H1 (cell line): ENCODE measurements around the gene PPARA. TPM values are rescaled to one million over a fixed set of nuclear protein-coding genes. Genes with fewer than 3 reads are reported as not detected.
"Not testable (repeated sequence)": the region's sequence is repeated elsewhere in the genome, so short reads cannot be mapped to it uniquely, and the experiment has no call there.

ENCODE experiments used
- CTCF ChIA-PET: fragments of 300-600 bp; sonication (Branson Sonifier 250); formaldehyde crosslinking; loops from one replicate; lab custom pipeline; 2021; ENCODE audit not compliant: partially characterized antibody; lab: Charles Lee
- POLR2A ChIA-PET: fragments of 300-600 bp; sonication (Branson Sonifier 250); formaldehyde crosslinking; loops from one replicate; lab custom pipeline; 2021; ENCODE audit warnings: inconsistent platforms; ENCODE audit not compliant: partially characterized antibody; lab: Charles Lee
- DNase-seq, 2 experiments: peaks; one replicate each; pipeline versions ENCODE4 v3.0.0 to v3.0.0-alpha.2; 2010 to 2022; ENCODE audit warnings: low spot score in 2 of 2, low read depth in 1 of 2, mixed read lengths in 1 of 2
- FAIRE-seq: peaks from 2 replicates; lab custom pipeline; 2011; peaks lifted over from hg19 to GRCh38; lab: Jason Lieb, UNC
- H2AFZ ChIP-seq: 2 replicates; pipeline ENCODE4 v1.8.1; 2012; ENCODE audit warnings: low read length, inconsistent platforms
- H2AK5ac ChIP-seq: 2 replicates; pipeline ENCODE4 v1.6.1; 2013; ENCODE audit warnings: low read depth, low read length
- H2BK120ac ChIP-seq: replicated peaks from 2 replicates; pipeline ENCODE3; 2013; ENCODE audit warnings: low read depth, low read length, inconsistent platforms
- H2BK12ac ChIP-seq: 2 replicates; pipeline ENCODE4 v1.6.1; 2013; ENCODE audit warnings: low read depth, low read length
- H2BK15ac ChIP-seq: 2 replicates; pipeline ENCODE4 v1.6.1; 2013; ENCODE audit warnings: low read length
- H2BK20ac ChIP-seq: 2 replicates; pipeline ENCODE4 v1.6.1; 2013; ENCODE audit warnings: low read length
- H2BK5ac ChIP-seq: 2 replicates; pipeline ENCODE4 v1.6.1; 2013; ENCODE audit warnings: low read depth, low read length
- H3K14ac ChIP-seq: 2 replicates; pipeline ENCODE4 v1.6.1; 2013; ENCODE audit warnings: inconsistent platforms; ENCODE audit not compliant: insufficient read length
- H3K18ac ChIP-seq: 2 replicates; pipeline ENCODE4 v1.6.1; 2013; ENCODE audit warnings: low read length; ENCODE audit errors: extremely low read depth
- H3K23ac ChIP-seq: 2 replicates; pipeline ENCODE4 v1.6.1; 2013; ENCODE audit warnings: inconsistent platforms; ENCODE audit not compliant: insufficient read length
- H3K23me2 ChIP-seq: 2 replicates; pipeline ENCODE4 v1.6.1; 2013; ENCODE audit warnings: low read depth, low read length
- H3K27ac ChIP-seq: 2 replicates; pipeline ENCODE4 v1.6.1; 2011; ENCODE audit warnings: low read depth, low read length, inconsistent platforms
- H3K27me3 ChIP-seq, 4 experiments: replicated peaks in 1 of 4; 1 replicate in 1 of 4; 2 replicates in 3 of 4; pipeline versions ENCODE4 v1.6.1 to v1.8.1; 2011 to 2013; ENCODE audit warnings: low read length in 3 of 4, mild to moderate bottlenecking in 3 of 4, inconsistent platforms in 2 of 4, mixed read lengths in 2 of 4, moderate library complexity in 1 of 4; ENCODE audit not compliant: control insufficient read depth in 3 of 4, insufficient read depth in 3 of 4; ENCODE audit errors: extremely low read depth in 1 of 4
- H3K36me3 ChIP-seq, 4 experiments: 2 replicates each; pipeline versions ENCODE4 v1.6.1 to v1.8.1; 2011 to 2013; ENCODE audit warnings: mild to moderate bottlenecking in 4 of 4, low read length in 3 of 4, moderate library complexity in 2 of 4, control low read depth in 1 of 4, inconsistent platforms in 1 of 4; ENCODE audit not compliant: insufficient read depth in 4 of 4, control insufficient read depth in 2 of 4
- H3K4ac ChIP-seq: replicated peaks from 2 replicates; pipeline ENCODE3; 2013; ENCODE audit warnings: low read length, low read depth, mixed read lengths, inconsistent platforms; ENCODE audit not compliant: insufficient read length
- H3K4me1 ChIP-seq, 4 experiments: replicated peaks in 1 of 4; 1 replicate in 1 of 4; 2 replicates in 3 of 4; pipeline versions ENCODE4 v1.6.1 to v1.8.1; 2011 to 2013; ENCODE audit warnings: low read length in 3 of 4, inconsistent platforms in 2 of 4, mixed read lengths in 1 of 4; ENCODE audit not compliant: insufficient read depth in 4 of 4, control insufficient read depth in 3 of 4
- H3K4me2 ChIP-seq, 2 experiments: 2 replicates each; pipeline versions ENCODE4 v1.6.1 to v1.8.1; 2011 to 2013; ENCODE audit warnings: low read depth in 2 of 2, low read length in 2 of 2, control low read depth in 1 of 2, inconsistent platforms in 1 of 2, mild to moderate bottlenecking in 1 of 2; ENCODE audit not compliant: insufficient read depth in 1 of 2
- H3K4me3 ChIP-seq, 4 experiments: fragments of 200-600, 300-600 bp in 1 of 4; sonication (generic), shearing (Covaris generic), sonication (Bioruptor Twin) in 1 of 4; 2 replicates each; pipeline versions ENCODE4 v1.5.1 to v1.8.1; 2011 to 2016; ENCODE audit warnings: low read length in 4 of 4, low read depth in 3 of 4, control low read depth in 2 of 4, inconsistent platforms in 2 of 4, mild to moderate bottlenecking in 2 of 4, mixed read lengths in 1 of 4, moderate library complexity in 1 of 4; ENCODE audit not compliant: insufficient read depth in 2 of 4; ENCODE audit errors: extremely low read depth in 1 of 4
- H3K56ac ChIP-seq: replicated peaks from 2 replicates; pipeline ENCODE3; 2013; ENCODE audit warnings: low read depth, mild to moderate bottlenecking, mixed read lengths, low read length, inconsistent platforms; ENCODE audit not compliant: insufficient read length
- H3K79me1 ChIP-seq: 2 replicates; pipeline ENCODE4 v1.6.1; 2013; ENCODE audit warnings: low read depth, low read length, control low read depth
- H3K79me2 ChIP-seq, 2 experiments: 2 replicates each; pipeline versions ENCODE4 v1.6.1 to v1.8.1; 2012 to 2013; ENCODE audit warnings: low read length in 2 of 2, mild to moderate bottlenecking in 2 of 2, inconsistent platforms in 1 of 2; ENCODE audit not compliant: insufficient read depth in 2 of 2, control insufficient read depth in 1 of 2
- H3K9ac ChIP-seq, 4 experiments: replicated peaks in 1 of 4; 1 replicate in 1 of 4; 2 replicates in 3 of 4; pipeline versions ENCODE4 v1.6.1 to v1.8.1; 2011 to 2013; ENCODE audit warnings: low read depth in 3 of 4, low read length in 3 of 4, control low read depth in 2 of 4, mild to moderate bottlenecking in 2 of 4, moderate library complexity in 2 of 4, inconsistent platforms in 1 of 4; ENCODE audit errors: extremely low read depth in 1 of 4
- H3K9me3 ChIP-seq, 2 experiments: 2 replicates each; pipeline versions ENCODE4 v1.6.1 to v1.8.1; 2012 to 2013; ENCODE audit warnings: mild to moderate bottlenecking in 2 of 2, moderate library complexity in 2 of 2, control low read depth in 1 of 2, inconsistent platforms in 1 of 2, low read depth in 1 of 2, low read length in 1 of 2, mixed read lengths in 1 of 2; ENCODE audit not compliant: insufficient read depth in 2 of 2
- H4K20me1 ChIP-seq, 2 experiments: replicated peaks in 1 of 2; 2 replicates each; pipeline versions ENCODE3 to v1.8.1; 2011 to 2013; ENCODE audit warnings: inconsistent platforms in 2 of 2, low read length in 2 of 2, mild to moderate bottlenecking in 1 of 2; ENCODE audit not compliant: insufficient read depth in 2 of 2, control insufficient read depth in 1 of 2
- H4K5ac ChIP-seq: 2 replicates; pipeline ENCODE4 v1.6.1; 2013; ENCODE audit warnings: low read length, low read depth, mixed read lengths, inconsistent platforms; ENCODE audit not compliant: insufficient read length
- H4K8ac ChIP-seq: 2 replicates; pipeline ENCODE4 v1.8.0; 2013; ENCODE audit warnings: mild to moderate bottlenecking, moderate library complexity, low read length, inconsistent platforms; ENCODE audit not compliant: insufficient read depth; ENCODE audit errors: extremely low read depth
- H4K91ac ChIP-seq: replicated peaks from 2 replicates; pipeline ENCODE3; 2013; ENCODE audit warnings: low read length, mixed read lengths, inconsistent platforms; ENCODE audit not compliant: insufficient read length
- WGBS, 2 experiments: shearing (Covaris generic) in 1 of 2; methylation state at CpG; one replicate each; pipeline versions ENCODE4 v1.1.6 to v1.1.7; 2013 to 2015; ENCODE audit warnings: low lambda C conversion rate in 2 of 2, mixed read lengths in 2 of 2, inconsistent platforms in 1 of 2, low coverage in 1 of 2, missing lambda C conversion rate in 1 of 2; ENCODE audit not compliant: insufficient replicate concordance in 2 of 2, insufficient coverage in 1 of 2, insufficient read length in 1 of 2; ENCODE audit errors: extremely low coverage in 1 of 2, missing lambda C conversion rate in 1 of 2; 5-methylcytosine and 5-hydroxymethylcytosine counted together
- polyA plus RNA-seq, 7 experiments: library from polyadenylated mRNA; depleted of rRNA in 3 of 7; stranded (reverse) in 5 of 7; unstranded in 2 of 7; fragments of >200 nt in 5 of 7; fragments of 200-250 nt in 2 of 7; gene quantifications; 1 replicate in 5 of 7; 2 replicates in 1 of 7; 4 replicates in 1 of 7; pipeline versions ENCODE4 v1.2.1 to v1.2.3, GENCODE V29; 2011 to 2013; ENCODE audit warnings: missing spikeins in 2 of 7, mixed read lengths in 2 of 7
- total RNA-seq: library from RNA; stranded (reverse); fragmentation: NEBNext Ultra II Directional; extraction: Animal tissue kit (Norgen Biotek cat#: 25700); gene quantifications from 2 replicates; pipeline ENCODE4 v1.2.1, GENCODE V29; 2021

Gene PPARA
- total and polyA plus RNA-seq, 2 of the 8 experiments (the other 6 are each of a cell fraction or from before 2014, with no cell fraction given), result 3.1 to 8.2 TPM

DNA sequence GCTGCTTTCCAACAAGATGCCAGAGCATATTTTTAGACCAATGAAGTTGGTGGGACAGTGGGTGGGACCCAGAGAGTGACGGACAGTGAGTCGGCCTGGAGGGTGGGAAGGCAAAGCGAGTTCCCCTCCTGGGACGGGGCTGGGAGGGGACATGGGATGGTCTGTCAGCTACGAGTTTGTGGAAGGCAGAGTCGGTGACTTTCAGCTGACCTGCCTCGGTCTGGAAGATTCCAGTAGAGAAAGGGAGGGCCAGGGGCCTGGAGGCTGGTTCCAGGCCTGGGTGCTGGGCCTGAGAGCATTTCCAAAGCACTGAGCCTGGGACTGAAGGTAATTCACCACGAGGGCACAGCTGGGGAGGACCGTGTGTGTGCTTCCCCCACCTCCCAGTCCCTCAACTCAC lies 10.9 kb upstream of the PPARA start:
- H4K20me1 ChIP-seq, H3K14ac ChIP-seq, H3K27me3 ChIP-seq, H3K18ac ChIP-seq, H3K9ac ChIP-seq, H3K4me2 ChIP-seq, H4K8ac ChIP-seq, H4K5ac ChIP-seq, H2AFZ ChIP-seq, H3K79me2 ChIP-seq, H3K23ac ChIP-seq, H3K36me3 ChIP-seq, H3K23me2 ChIP-seq, H3K56ac ChIP-seq, H2BK20ac ChIP-seq, H3K9me3 ChIP-seq, H2BK12ac ChIP-seq, H2BK15ac ChIP-seq, H2BK5ac ChIP-seq, H3K27ac ChIP-seq, H2BK120ac ChIP-seq, FAIRE-seq, H3K4me3 ChIP-seq, H4K91ac ChIP-seq, H2AK5ac ChIP-seq, H3K4me1 ChIP-seq, POLR2A ChIA-PET, H3K79me1 ChIP-seq, DNase-seq, H3K4ac ChIP-seq: not testable (repeated sequence)
- WGBS, 2 experiments, result 74% methylated on average over 3 of the region's 9 CpGs; no CpG with 5 or more reads in 1 of the 2 experiments
- CTCF ChIA-PET, result interaction anchor here (0.7 to 1.5 kb wide), 3 partner anchors 17 to 123 kb away, joined by 3 to 4 read pairs (median 3); partner anchors contain the start of gene PKDREJ
